HepG2 (cell line): Measurements from ENCODE around the gene ACTN1. TPM values are rescaled to one million over a fixed set of nuclear protein-coding genes. Genes with fewer than 3 reads are reported as not detected.

Source experiments
- CAMTA2 ChIP-seq: sonication (generic); formaldehyde crosslinking; IDR thresholded peaks from 2 replicates; pipeline ENCODE4 v1.4.0; 2020; ENCODE audit warnings: mild to moderate bottlenecking, missing genetic modification reagents, borderline replicate concordance
- HOXA7 ChIP-seq: sonication (generic); formaldehyde crosslinking; IDR thresholded peaks from 2 replicates; pipeline ENCODE4 v1.8.1; 2022; ENCODE audit warnings: mild to moderate bottlenecking, missing genetic modification reagents, moderate library complexity
- JUN ChIP-seq: sonication (generic); formaldehyde crosslinking; IDR thresholded peaks from 2 replicates; pipeline ENCODE4 v1.4.0; 2020; ENCODE audit warnings: mild to moderate bottlenecking, missing genetic modification reagents
- KAT2B ChIP-seq: fragments of 150-350 bp; IDR thresholded peaks from 2 replicates; pipeline ENCODE4 v1.6.1; 2014; ENCODE audit warnings: low read depth, low read length, borderline replicate concordance
- SMAD9 ChIP-seq: sonication (generic); formaldehyde crosslinking; IDR thresholded peaks from 2 replicates; pipeline ENCODE4 v1.5.1; 2020; ENCODE audit warnings: mild to moderate bottlenecking, missing genetic modification reagents
- SMC3 ChIP-seq: IDR thresholded peaks from 2 replicates; pipeline ENCODE4 v1.6.1; 2011; ENCODE audit warnings: low read length, improper control_type of control experiment
- TBX3 ChIP-seq: fragments of 450-650 bp; IDR thresholded peaks from 2 replicates; pipeline ENCODE4 v1.6.1; 2017; ENCODE audit warnings: antibody characterized with exemption, mild to moderate bottlenecking, inconsistent platforms, borderline replicate concordance
- ZFP36L2 ChIP-seq: sonication (generic); formaldehyde crosslinking; IDR thresholded peaks from 2 replicates; pipeline ENCODE4 v1.4.0; 2020; ENCODE audit warnings: missing genetic modification reagents
- ZNF33A ChIP-seq: sonication (generic); formaldehyde crosslinking; IDR thresholded peaks from 2 replicates; pipeline ENCODE4 v1.5.1; 2020; ENCODE audit warnings: missing genetic modification reagents, mild to moderate bottlenecking, moderate library complexity, borderline replicate concordance
- ZNF382 ChIP-seq: sonication (generic); formaldehyde crosslinking; IDR thresholded peaks from 2 replicates; pipeline ENCODE4 v1.5.0; 2020; ENCODE audit warnings: missing genetic modification reagents, mild to moderate bottlenecking, borderline replicate concordance
- ZNF709 ChIP-seq: sonication (generic); formaldehyde crosslinking; IDR thresholded peaks from 2 replicates; pipeline ENCODE4 v1.5.0; 2020; ENCODE audit warnings: mild to moderate bottlenecking, missing genetic modification reagents
- ZZZ3 ChIP-seq: sonication (generic); formaldehyde crosslinking; IDR thresholded peaks from 2 replicates; pipeline ENCODE4 v1.4.0; 2020; ENCODE audit warnings: missing genetic modification reagents, mild to moderate bottlenecking, borderline replicate concordance
- polyA plus RNA-seq, 8 experiments: library from polyadenylated mRNA; depleted of rRNA in 3 of 8; stranded (reverse) in 7 of 8; unstranded in 1 of 8; fragments of >200 nt; fragmentation: Illumina TruSeq in 4 of 8; extraction: Trizol in 4 of 8; gene quantifications; 2 replicates each; pipeline versions ENCODE4 v1.2.1 to v1.2.3, GENCODE V29; 2011 to 2016; ENCODE audit warnings: low read depth in 4 of 8, missing spikeins in 1 of 8, mixed read lengths in 1 of 8; ENCODE audit not compliant: insufficient read depth in 1 of 8
- total RNA-seq, 5 experiments: library from RNA; depleted of rRNA; stranded (reverse); fragments of >200 nt; fragmentation: Illumina TruSeq; extraction: Trizol; gene quantifications; 2 replicates each; pipeline ENCODE4 v1.2.3, GENCODE V29; 2016; ENCODE audit warnings: low read depth in 1 of 5
- TF ChIP-seq, protein P1 (sequence below): fragments of 450-650 bp; IDR thresholded peaks from 2 replicates; pipeline ENCODE4 v1.6.1; 2016
- TF ChIP-seq, protein P2 (sequence below): sonication (generic); formaldehyde crosslinking; IDR thresholded peaks from 2 replicates; pipeline ENCODE4 v1.9.0; 2021; ENCODE audit warnings: missing genetic modification reagents, mild to moderate bottlenecking, borderline replicate concordance
- TF ChIP-seq, protein P3 (sequence below): sonication (generic); formaldehyde crosslinking; IDR thresholded peaks from 2 replicates; pipeline ENCODE4 v1.4.0; 2020; ENCODE audit warnings: missing genetic modification reagents
- TF ChIP-seq, protein P4 (sequence below): sonication (generic); formaldehyde crosslinking; IDR thresholded peaks from 2 replicates; pipeline ENCODE4 v1.8.0; 2022; ENCODE audit warnings: missing genetic modification reagents, mild to moderate bottlenecking, borderline replicate concordance
- TF ChIP-seq, protein P5 (sequence below): IDR thresholded peaks from 2 replicates; pipeline ENCODE4 v1.6.1; 2016; ENCODE audit warnings: missing compliant biosample characterization, missing genetic modification reagents, borderline replicate concordance
- TF ChIP-seq, protein P6 (sequence below): sonication (generic); formaldehyde crosslinking; IDR thresholded peaks from 2 replicates; pipeline ENCODE4 v1.4.0; 2020; ENCODE audit warnings: missing genetic modification reagents; ENCODE audit errors: not compliant biosample characterization

The ACTN1 gene
- total and polyA plus RNA-seq, 2 of the 13 experiments (the other 11 are each of a cell fraction or from before 2014, with no cell fraction given): 58.6 to 162 TPM

DNA sequence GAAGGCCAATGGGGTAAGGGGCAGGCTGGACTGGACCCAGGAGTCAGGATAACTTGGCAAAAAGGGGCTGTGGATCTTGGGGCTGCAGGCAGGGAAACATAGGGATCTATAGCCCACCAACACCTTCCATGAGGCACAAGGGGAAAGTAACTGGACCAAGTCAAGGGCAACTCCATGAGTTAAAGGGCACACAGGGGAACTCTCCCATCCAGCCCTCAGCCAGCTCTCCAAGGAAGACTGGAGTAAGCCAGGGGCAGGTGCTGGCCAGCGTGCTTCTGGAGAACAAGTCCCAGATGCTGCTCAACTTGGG lies 154.9 kb downstream of the ACTN1 start (continued):
- TF ChIP-seq, protein P1, sequence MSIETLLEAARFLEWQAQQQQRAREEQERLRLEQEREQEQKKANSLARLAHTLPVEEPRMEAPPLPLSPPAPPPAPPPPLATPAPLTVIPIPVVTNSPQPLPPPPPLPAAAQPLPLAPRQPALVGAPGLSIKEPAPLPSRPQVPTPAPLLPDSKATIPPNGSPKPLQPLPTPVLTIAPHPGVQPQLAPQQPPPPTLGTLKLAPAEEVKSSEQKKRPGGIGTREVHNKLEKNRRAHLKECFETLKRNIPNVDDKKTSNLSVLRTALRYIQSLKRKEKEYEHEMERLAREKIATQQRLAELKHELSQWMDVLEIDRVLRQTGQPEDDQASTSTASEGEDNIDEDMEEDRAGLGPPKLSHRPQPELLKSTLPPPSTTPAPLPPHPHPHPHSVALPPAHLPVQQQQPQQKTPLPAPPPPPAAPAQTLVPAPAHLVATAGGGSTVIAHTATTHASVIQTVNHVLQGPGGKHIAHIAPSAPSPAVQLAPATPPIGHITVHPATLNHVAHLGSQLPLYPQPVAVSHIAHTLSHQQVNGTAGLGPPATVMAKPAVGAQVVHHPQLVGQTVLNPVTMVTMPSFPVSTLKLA: no peak
- TF ChIP-seq SMAD9 (CRISPR knock-in tag) (no peak), CAMTA2 (0 out of 2 replicates have a peak, but pooled peaks have one; percentile 1), ZNF382 (CRISPR knock-in tag) (no peak), TBX3 (peak; percentile 38; the same call in 1 of the 2 replicates), ZNF709 (CRISPR knock-in tag) (0 out of 2 replicates have a peak, but pooled peaks have one; percentile 16), ZNF33A (no peak), ZFP36L2 (no peak), HOXA7 (no peak), ZZZ3 (CRISPR knock-in tag) (no peak), JUN (CRISPR knock-in tag) (no peak), SMC3 (no peak), KAT2B (no peak)
- TF ChIP-seq, protein P2, sequence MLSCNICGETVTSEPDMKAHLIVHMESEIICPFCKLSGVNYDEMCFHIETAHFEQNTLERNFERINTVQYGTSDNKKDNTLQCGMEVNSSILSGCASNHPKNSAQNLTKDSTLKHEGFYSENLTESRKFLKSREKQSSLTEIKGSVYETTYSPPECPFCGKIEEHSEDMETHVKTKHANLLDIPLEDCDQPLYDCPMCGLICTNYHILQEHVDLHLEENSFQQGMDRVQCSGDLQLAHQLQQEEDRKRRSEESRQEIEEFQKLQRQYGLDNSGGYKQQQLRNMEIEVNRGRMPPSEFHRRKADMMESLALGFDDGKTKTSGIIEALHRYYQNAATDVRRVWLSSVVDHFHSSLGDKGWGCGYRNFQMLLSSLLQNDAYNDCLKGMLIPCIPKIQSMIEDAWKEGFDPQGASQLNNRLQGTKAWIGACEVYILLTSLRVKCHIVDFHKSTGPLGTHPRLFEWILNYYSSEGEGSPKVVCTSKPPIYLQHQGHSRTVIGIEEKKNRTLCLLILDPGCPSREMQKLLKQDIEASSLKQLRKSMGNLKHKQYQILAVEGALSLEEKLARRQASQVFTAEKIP: no peak
- TF ChIP-seq, protein P3, sequence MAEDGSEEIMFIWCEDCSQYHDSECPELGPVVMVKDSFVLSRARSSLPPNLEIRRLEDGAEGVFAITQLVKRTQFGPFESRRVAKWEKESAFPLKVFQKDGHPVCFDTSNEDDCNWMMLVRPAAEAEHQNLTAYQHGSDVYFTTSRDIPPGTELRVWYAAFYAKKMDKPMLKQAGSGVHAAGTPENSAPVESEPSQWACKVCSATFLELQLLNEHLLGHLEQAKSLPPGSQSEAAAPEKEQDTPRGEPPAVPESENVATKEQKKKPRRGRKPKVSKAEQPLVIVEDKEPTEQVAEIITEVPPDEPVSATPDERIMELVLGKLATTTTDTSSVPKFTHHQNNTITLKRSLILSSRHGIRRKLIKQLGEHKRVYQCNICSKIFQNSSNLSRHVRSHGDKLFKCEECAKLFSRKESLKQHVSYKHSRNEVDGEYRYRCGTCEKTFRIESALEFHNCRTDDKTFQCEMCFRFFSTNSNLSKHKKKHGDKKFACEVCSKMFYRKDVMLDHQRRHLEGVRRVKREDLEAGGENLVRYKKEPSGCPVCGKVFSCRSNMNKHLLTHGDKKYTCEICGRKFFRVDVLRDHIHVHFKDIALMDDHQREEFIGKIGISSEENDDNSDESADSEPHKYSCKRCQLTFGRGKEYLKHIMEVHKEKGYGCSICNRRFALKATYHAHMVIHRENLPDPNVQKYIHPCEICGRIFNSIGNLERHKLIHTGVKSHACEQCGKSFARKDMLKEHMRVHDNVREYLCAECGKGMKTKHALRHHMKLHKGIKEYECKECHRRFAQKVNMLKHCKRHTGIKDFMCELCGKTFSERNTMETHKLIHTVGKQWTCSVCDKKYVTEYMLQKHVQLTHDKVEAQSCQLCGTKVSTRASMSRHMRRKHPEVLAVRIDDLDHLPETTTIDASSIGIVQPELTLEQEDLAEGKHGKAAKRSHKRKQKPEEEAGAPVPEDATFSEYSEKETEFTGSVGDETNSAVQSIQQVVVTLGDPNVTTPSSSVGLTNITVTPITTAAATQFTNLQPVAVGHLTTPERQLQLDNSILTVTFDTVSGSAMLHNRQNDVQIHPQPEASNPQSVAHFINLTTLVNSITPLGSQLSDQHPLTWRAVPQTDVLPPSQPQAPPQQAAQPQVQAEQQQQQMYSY (CRISPR knock-in tag): no peak
- TF ChIP-seq, protein P4, sequence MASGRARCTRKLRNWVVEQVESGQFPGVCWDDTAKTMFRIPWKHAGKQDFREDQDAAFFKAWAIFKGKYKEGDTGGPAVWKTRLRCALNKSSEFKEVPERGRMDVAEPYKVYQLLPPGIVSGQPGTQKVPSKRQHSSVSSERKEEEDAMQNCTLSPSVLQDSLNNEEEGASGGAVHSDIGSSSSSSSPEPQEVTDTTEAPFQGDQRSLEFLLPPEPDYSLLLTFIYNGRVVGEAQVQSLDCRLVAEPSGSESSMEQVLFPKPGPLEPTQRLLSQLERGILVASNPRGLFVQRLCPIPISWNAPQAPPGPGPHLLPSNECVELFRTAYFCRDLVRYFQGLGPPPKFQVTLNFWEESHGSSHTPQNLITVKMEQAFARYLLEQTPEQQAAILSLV (CRISPR knock-in tag): 0 out of 2 replicates have a peak, but pooled peaks have one; percentile 7
- TF ChIP-seq, protein P5, sequence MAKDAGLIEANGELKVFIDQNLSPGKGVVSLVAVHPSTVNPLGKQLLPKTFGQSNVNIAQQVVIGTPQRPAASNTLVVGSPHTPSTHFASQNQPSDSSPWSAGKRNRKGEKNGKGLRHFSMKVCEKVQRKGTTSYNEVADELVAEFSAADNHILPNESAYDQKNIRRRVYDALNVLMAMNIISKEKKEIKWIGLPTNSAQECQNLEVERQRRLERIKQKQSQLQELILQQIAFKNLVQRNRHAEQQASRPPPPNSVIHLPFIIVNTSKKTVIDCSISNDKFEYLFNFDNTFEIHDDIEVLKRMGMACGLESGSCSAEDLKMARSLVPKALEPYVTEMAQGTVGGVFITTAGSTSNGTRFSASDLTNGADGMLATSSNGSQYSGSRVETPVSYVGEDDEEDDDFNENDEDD (CRISPR knock-in tag): no peak
- TF ChIP-seq, protein P6, sequence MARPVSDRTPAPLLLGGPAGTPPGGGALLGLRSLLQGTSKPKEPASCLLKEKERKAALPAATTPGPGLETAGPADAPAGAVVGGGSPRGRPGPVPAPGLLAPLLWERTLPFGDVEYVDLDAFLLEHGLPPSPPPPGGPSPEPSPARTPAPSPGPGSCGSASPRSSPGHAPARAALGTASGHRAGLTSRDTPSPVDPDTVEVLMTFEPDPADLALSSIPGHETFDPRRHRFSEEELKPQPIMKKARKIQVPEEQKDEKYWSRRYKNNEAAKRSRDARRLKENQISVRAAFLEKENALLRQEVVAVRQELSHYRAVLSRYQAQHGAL (CRISPR knock-in tag): no peak
